IgD-negative memory B cell (primary cell): ENCODE measurements around the gene CCSER1. TPM values are rescaled to one million over a fixed set of nuclear protein-coding genes. Genes with fewer than 3 reads are reported as not detected.

Experiments
- H3K27ac Mint-ChIP-seq, 3 donors: one replicate each; pipeline ENCODE4 v1.8.0; 2020 to 2022; ENCODE audit warnings: mild to moderate bottlenecking in 3 of 3, mixed read lengths in 3 of 3, moderate library complexity in 1 of 3
- H3K27me3 Mint-ChIP-seq: one replicate; pipeline ENCODE4 v1.8.0; 2021; ENCODE audit warnings: mixed read lengths
- H3K36me3 Mint-ChIP-seq: one replicate; pipeline ENCODE4 v1.8.0; 2020; ENCODE audit warnings: mild to moderate bottlenecking, mixed read lengths
- H3K4me1 Mint-ChIP-seq, 3 donors: one replicate each; pipeline ENCODE4 v1.8.0; 2020 to 2022; ENCODE audit warnings: mixed read lengths in 3 of 3, mild to moderate bottlenecking in 1 of 3
- H3K4me3 Mint-ChIP-seq, 4 donors: one replicate each; pipeline ENCODE4 v1.8.0; 2020 to 2022; ENCODE audit warnings: mild to moderate bottlenecking in 4 of 4, mixed read lengths in 4 of 4, moderate library complexity in 3 of 4
- H3K9me3 Mint-ChIP-seq, 3 donors: one replicate each; pipeline ENCODE4 v1.8.0; 2020 to 2021; ENCODE audit warnings: mixed read lengths in 3 of 3, mild to moderate bottlenecking in 1 of 3
- polyA plus RNA-seq: library from polyadenylated mRNA; unstranded; fragments of 300-500 nt; fragmentation: Illumina TruSeq; gene quantifications from one replicate; pipeline ENCODE4 v1.2.3, GENCODE V29; 2021

Gene CCSER1
- polyA plus RNA-seq, 1 donor from 2014 or later = 4.7 TPM

DNA sequence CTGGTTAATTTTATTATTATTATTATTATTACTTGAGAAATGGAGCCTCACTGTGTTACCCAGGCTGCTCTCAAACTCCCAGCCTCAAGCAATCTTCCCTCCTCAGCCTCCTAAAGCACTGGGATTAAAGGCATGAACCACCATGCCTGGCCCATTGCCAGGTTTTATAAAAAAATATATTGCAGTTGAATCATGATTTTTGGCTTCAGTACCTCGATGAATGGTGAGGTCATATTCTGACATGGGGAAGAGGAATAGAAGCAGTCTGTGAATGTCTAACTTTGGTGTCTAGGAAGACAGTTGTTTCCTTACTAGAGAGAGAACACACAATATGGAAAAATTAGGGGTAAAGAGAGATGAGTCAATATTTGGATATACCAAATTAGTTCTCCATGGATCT is 32.0 kb downstream of the CCSER1 start:
- no peak overlapping the region for H3K4me3 Mint-ChIP-seq
- H3K27ac Mint-ChIP-seq = no peak overlapping the region
- peaks cover 1 to 17% (median 14%) of the 10 kb centered on the region in 3 donors for H3K4me1 Mint-ChIP-seq
- peaks cover 2% of the 10 kb centered on the region for H3K36me3 Mint-ChIP-seq
- H3K27me3 Mint-ChIP-seq = no peaks in the 10 kb centered on the region
- H3K9me3 Mint-ChIP-seq = peaks cover 0 to under 1% (median 0%) of the 10 kb centered on the region in 3 donors

DNA sequence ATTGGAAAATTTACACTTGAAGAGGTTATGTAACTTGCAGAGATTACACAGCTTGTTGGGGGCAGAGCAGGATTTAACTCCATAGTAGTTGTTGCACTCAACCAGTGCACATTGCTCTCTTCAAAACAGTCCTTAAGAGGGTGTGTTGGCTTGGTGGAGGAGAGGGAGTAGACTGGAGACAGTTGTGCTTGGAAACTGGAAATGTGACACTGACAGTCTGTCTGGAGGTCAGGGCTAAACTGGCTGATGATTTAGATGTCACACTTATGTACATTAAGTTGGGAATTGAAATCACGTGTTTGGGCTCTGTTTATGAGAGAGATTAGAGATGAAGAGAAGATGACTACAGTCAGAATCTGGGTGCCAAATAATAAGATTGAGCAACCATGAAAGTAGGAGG is 32.9 kb downstream of the CCSER1 start:
- Mint-ChIP-seq H3K27ac (no peak overlapping the region), H3K9me3 (no peaks in the 10 kb centered on the region), H3K4me1 (peaks cover 1 to 18% (median 17%) of the 10 kb centered on the region in 3 donors), H3K4me3 (no peak overlapping the region), H3K36me3 (peaks cover 2% of the 10 kb centered on the region), H3K27me3 (no peaks in the 10 kb centered on the region)

DNA sequence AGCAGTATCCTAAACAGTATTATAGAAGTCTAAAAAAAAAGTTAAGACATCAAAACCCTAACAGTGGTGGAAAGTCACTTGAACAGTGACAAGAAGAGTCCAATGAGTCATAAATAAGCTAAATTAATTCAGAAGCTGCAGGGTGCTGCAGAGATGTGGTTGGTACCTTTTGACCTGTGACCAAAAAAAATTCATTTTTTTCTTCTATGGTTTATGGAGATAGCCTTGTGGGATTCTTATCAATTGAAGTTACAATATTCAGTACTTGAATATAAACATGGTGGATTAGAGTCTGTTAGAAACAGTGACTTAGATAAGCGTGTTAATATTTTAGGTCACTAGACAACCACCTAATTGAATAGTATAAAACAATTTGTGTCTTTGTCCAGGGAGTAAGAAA is 35.4 kb downstream of the CCSER1 start:
- H3K4me3 Mint-ChIP-seq = no peak overlapping the region
- no peaks in the 10 kb centered on the region for H3K27me3 Mint-ChIP-seq
- no peak overlapping the region for H3K27ac Mint-ChIP-seq
- H3K9me3 Mint-ChIP-seq = no peaks in the 10 kb centered on the region
- no peaks in the 10 kb centered on the region for H3K36me3 Mint-ChIP-seq
- peaks cover 1 to 22% (median 21%) of the 10 kb centered on the region in 3 donors for H3K4me1 Mint-ChIP-seq

DNA sequence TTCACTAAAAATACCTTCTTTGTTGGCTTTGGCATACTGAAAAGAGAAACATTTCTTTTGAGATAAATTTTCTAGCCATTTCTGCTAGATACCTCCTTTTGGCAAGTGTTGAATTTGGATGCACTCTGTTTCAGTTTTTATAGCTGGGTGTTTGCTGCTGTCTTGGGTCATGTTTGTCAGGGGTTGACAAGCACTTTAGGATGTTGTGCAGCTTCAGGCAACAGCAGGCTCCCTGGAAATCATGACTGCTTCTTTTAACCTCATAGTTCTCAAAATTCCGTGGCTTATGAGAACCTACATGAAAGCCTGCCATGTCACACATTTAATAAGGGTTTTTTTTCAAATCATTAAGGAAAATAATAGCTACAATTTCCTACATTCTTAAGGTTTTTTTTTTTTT is 36.7 kb downstream of the CCSER1 start:
- no peak overlapping the region for H3K27ac Mint-ChIP-seq
- H3K4me3 Mint-ChIP-seq = no peak overlapping the region
- H3K9me3 Mint-ChIP-seq = no peaks in the 10 kb centered on the region
- no peaks in the 10 kb centered on the region for H3K36me3 Mint-ChIP-seq
- H3K27me3 Mint-ChIP-seq = no peaks in the 10 kb centered on the region
- peaks cover under 1 to 22% (median 21%) of the 10 kb centered on the region in 3 donors for H3K4me1 Mint-ChIP-seq

DNA sequence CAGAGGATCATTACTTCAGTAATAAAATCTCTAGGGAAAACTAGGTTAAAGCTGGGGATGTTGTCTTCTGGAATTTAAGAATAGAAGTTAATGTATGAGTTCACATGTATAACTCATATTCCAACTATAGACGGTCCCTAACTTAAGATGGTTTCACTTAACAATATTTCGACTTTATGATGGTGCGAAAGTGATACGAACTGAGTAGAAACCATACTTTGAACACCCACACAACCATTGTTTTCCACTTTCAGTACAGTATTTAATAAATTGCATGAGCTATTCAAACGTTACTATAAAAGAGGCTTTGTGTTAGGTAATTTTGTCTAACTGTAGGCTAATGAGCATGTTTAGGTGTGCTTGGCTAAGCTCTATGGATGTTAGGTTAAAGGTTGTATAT is 38.7 kb downstream of the CCSER1 start:
- H3K27me3 Mint-ChIP-seq = no peaks in the 10 kb centered on the region
- H3K9me3 Mint-ChIP-seq = peaks cover 1 to 3% (median 1%) of the 10 kb centered on the region in 3 donors
- no peaks in the 10 kb centered on the region for H3K36me3 Mint-ChIP-seq
- H3K27ac Mint-ChIP-seq = no peak overlapping the region
- peaks cover 0 to 11% (median 10%) of the 10 kb centered on the region in 3 donors for H3K4me1 Mint-ChIP-seq
- no peak overlapping the region for H3K4me3 Mint-ChIP-seq

DNA sequence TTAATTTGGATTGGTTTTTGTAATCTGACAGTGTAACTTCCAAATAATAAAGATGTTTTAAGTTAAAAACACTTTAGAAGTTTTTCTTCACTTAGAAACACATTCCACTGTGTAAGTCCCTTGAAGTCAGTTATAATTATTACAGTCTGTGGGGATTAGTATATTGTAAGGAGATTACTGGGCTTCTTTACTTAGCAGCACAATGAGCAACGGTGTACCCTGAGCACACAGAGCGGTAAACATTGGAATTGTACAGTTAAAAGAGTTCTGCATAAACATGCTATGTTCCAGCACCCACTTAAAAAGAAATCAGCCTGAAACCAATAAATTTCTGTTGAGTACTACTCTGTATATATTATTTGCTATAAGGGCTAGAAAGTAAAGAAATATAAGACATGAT is 44.3 kb downstream of the CCSER1 start:
- peaks cover 1 to 3% (median 1%) of the 10 kb centered on the region in 3 donors for H3K9me3 Mint-ChIP-seq
- H3K27me3 Mint-ChIP-seq = no peaks in the 10 kb centered on the region
- H3K27ac Mint-ChIP-seq = no peak overlapping the region
- H3K4me3 Mint-ChIP-seq = no peak overlapping the region
- H3K4me1 Mint-ChIP-seq = peaks cover 0 to 1% (median 0%) of the 10 kb centered on the region in 3 donors
- no peaks in the 10 kb centered on the region for H3K36me3 Mint-ChIP-seq

DNA sequence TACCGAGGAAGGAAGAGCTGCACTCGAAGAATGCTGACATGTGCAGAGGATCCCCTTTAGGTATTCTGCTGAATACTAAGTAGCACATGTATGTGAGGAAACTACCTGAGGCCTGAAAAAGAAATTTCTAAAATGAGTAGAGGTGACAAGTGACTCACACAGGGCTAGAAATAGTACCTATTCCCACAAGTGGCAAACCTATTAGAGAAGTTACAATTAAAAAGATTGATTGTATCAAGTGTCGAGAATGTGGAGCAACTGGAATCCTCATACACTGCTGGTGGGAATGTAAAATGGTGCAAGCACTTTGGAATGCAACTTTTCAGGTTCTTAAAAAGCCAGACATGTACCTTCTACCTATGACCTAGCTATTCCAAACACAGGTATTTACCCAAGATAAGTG is 47.4 kb downstream of the CCSER1 start:
- Mint-ChIP-seq H3K36me3 (no peaks in the 10 kb centered on the region), H3K9me3 (peaks cover under 1 to 3% (median 1%) of the 10 kb centered on the region in 3 donors), H3K4me1 (peaks cover 0 to 1% (median 0%) of the 10 kb centered on the region in 3 donors), H3K27ac (no peak overlapping the region), H3K4me3 (no peak overlapping the region), H3K27me3 (no peaks in the 10 kb centered on the region)

DNA sequence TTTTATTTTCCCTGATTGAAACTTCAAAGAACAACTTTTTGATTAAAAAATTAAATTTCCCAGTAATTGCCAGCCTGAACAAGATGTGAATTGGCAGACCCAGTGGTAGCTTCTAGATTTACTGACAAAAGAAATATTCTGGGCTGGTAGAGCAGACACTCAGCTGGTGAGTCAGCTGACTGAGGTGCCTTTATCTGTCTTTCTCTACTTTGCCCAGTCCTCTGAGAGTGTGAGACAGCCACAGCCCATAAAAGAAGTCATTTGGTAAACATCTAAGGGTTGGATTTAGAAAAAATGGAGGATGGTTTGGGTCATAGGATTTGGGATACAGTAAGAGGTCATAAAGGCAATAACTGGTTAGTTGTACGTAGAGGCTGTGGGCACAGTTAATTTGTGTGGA is 54.5 kb downstream of the CCSER1 start:
- no peaks in the 10 kb centered on the region for H3K27me3 Mint-ChIP-seq
- H3K27ac Mint-ChIP-seq = no peak overlapping the region
- no peaks in the 10 kb centered on the region for H3K9me3 Mint-ChIP-seq
- peaks cover 0 to 4% (median 4%) of the 10 kb centered on the region in 3 donors for H3K4me1 Mint-ChIP-seq
- H3K36me3 Mint-ChIP-seq = no peaks in the 10 kb centered on the region
- H3K4me3 Mint-ChIP-seq = no peak overlapping the region

DNA sequence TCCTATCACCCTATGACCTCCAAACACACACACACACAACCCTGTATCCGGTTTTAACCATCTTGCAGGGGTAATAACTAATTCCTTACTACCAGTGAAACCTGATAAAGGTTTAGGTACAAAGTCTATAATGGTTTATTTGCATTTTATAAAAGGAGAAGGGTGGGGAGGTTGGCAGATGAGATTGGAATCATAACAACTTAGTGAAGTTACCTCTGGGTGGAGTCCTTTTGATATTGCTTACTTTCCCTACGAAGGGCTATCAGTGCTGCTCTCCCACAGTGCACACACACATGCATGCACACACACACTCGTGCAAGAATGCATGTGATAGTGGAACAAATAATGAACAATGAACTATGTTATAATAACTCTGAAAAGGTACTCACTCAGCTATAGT is 56.1 kb downstream of the CCSER1 start:
- Mint-ChIP-seq H3K27me3 (no peaks in the 10 kb centered on the region), H3K4me1 (peaks cover 0 to 9% (median 4%) of the 10 kb centered on the region in 3 donors), H3K4me3 (peak overlapping the region in 1 of 4 donors; percentile 47), H3K27ac (no peak overlapping the region), H3K36me3 (no peaks in the 10 kb centered on the region), H3K9me3 (no peaks in the 10 kb centered on the region)

DNA sequence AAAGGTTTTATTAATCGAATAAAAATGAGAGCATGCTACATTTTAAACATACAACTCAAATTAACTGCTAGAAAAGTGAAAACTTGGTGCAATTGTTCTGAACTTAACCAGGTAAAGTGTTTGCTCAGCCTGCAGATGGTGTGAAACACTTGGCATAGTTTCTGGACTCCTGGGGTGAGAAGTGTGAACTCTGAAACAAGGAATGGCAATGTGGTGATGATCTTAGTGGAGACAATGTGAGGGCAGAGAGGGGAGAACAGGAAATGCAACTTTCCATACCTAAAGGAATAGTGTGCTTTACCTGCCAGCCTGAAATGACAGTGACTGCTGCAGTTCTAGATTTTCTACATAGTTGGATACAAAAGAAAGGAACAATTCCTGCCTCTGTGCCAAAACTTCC is 57.4 kb downstream of the CCSER1 start:
- Mint-ChIP-seq H3K9me3 (no peaks in the 10 kb centered on the region), H3K27ac (no peak overlapping the region), H3K27me3 (no peaks in the 10 kb centered on the region), H3K36me3 (no peaks in the 10 kb centered on the region), H3K4me3 (no peak overlapping the region), H3K4me1 (peaks cover 0 to 9% (median 4%) of the 10 kb centered on the region in 3 donors)

DNA sequence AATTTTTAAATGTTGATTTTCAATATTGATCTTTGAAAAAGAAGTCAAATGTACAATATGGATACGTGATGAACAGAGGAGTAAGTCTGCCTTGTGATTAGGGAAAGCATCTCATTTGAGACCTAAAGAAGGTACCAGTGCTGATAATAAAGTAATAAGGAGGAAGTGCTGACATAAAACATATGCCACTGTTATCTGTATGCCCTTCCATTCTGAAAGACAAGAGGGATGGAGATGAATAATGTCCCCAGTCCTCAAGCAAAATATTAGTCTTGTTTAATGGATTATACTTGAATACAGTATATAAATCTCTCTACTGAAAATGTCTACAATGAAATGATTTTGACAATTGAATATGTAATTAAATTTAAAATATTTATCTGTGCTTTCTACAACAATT is 58.2 kb downstream of the CCSER1 start:
- Mint-ChIP-seq H3K36me3 (no peaks in the 10 kb centered on the region), H3K9me3 (no peaks in the 10 kb centered on the region), H3K4me3 (no peak overlapping the region), H3K4me1 (peaks cover 0 to 9% (median 4%) of the 10 kb centered on the region in 3 donors), H3K27me3 (no peaks in the 10 kb centered on the region), H3K27ac (no peak overlapping the region)

DNA sequence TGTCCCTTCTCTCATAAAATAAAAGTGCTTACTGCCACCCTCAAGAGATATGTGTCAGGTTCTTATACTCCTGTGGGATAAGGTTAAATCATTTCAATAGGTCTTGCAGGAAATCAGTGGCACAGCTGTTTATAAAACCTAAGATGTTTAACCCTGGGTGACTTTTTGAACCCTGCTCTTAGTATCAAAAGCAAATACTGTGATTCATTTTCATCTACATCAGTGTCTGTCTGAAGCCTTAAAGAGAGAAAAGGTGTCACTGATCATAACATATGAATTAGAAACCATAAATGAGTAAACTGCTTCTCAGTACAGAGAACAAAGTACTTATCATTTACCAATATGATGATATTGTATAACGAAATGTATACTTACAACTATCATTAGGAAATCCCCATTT is 59.0 kb downstream of the CCSER1 start:
- Mint-ChIP-seq H3K27me3 (no peaks in the 10 kb centered on the region), H3K9me3 (no peaks in the 10 kb centered on the region), H3K27ac (no peak overlapping the region), H3K36me3 (no peaks in the 10 kb centered on the region), H3K4me1 (peaks cover 0 to 9% (median 4%) of the 10 kb centered on the region in 3 donors), H3K4me3 (no peak overlapping the region)

DNA sequence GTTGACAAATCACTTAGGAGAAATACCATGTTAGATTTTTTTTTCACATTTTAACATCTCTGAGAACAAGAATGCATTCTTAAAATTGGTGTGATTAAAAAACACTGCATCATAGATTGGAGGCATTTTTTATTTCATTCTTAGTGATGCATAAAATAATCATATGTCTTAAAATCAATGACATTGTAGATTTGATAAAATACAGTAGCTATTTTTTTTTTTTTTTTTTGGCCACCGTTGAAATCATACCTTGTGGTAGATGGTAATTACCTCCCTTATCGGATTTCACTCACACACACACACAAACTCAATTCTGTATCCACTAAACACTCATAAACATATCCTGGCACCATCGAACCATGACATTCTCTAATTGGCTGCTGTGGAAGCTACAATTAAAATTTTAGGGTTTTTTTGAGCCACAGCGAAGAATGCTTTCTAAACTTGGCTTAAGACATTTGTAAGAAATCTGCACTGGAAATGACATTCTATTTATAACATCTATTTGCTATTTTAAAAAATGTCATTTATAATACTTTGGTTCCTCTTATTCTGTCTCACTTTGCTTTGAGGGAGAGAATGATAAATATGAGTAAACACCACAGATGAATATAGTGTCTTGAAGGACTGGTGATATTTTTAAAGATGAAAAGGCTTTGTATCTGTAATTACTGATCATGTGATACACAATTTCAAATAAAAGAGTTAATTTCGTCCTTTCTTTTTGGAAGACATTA is 60.1 kb downstream of the CCSER1 start:
- H3K4me3 Mint-ChIP-seq = no peak overlapping the region
- H3K4me1 Mint-ChIP-seq = peaks cover 0 to 9% (median 4%) of the 10 kb centered on the region in 3 donors
- no peaks in the 10 kb centered on the region for H3K36me3 Mint-ChIP-seq
- H3K9me3 Mint-ChIP-seq = no peaks in the 10 kb centered on the region
- H3K27me3 Mint-ChIP-seq = no peaks in the 10 kb centered on the region
- no peak overlapping the region for H3K27ac Mint-ChIP-seq

DNA sequence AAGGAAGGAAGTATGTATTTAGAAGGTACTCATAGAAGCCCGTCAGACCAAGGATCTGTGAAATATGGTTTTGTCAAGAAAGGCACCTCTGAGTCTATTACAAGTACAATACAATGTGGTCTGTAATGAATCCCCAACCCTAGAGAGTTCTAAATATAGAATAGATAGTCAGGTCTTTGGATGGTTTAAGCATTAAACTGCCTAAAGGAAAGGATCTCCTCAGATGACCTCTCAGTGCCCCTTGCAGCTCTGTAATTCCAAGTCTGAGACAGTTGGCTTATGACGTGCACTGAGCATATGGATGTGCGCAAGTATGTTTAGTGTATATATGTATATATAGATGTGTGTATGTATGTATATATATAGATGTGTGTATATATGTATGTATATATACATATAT is 62.0 kb downstream of the CCSER1 start:
- Mint-ChIP-seq H3K36me3 (peaks cover 2% of the 10 kb centered on the region), H3K27me3 (no peaks in the 10 kb centered on the region), H3K4me3 (no peak overlapping the region), H3K27ac (no peak overlapping the region), H3K4me1 (peaks cover 0 to 9% (median under 1%) of the 10 kb centered on the region in 3 donors), H3K9me3 (no peaks in the 10 kb centered on the region)

DNA sequence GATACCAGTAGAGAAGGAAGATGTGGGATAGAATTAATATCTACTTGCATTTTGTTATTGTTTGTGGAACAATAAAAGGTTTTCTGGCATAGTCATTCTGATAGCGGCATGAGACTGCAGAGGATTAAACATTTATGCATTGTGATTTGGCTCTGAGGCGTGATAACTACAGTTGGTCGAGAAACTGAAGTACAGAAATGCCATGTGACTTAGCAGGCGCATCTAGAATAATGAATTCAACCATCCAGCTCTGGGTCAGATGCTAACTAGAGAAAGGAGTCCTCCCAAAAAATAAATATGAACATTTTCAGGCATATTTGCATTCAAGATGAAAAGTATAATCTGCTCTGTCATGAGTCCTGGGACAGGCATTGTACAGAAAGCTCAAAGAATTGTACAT is 62.8 kb downstream of the CCSER1 start:
- H3K27ac Mint-ChIP-seq = no peak overlapping the region
- H3K4me1 Mint-ChIP-seq = peaks cover 0 to 6% (median 0%) of the 10 kb centered on the region in 3 donors
- peaks cover 2% of the 10 kb centered on the region for H3K36me3 Mint-ChIP-seq
- no peaks in the 10 kb centered on the region for H3K27me3 Mint-ChIP-seq
- no peak overlapping the region for H3K4me3 Mint-ChIP-seq
- H3K9me3 Mint-ChIP-seq = no peaks in the 10 kb centered on the region

DNA sequence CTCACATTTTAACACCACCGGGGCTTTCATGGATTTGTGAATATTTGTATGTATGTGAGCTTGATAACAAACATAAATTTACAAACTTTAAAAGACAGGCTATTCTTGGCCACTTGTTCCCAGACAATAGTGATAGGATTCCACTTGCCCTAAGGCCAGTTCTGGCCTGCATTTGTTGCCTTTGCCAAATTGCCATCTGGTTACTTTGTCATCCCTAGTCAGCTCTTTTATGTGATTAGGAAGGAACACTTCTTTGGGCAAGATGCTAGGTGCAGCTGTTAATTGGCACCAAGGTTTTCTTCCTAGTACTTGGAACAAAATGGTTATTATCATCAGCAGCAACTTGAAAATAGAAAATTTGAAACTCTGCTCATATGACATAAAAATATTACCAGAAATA is 63.3 kb downstream of the CCSER1 start:
- Mint-ChIP-seq H3K27me3 (no peaks in the 10 kb centered on the region), H3K27ac (no peak overlapping the region), H3K4me1 (peaks cover 0 to 6% (median 0%) of the 10 kb centered on the region in 3 donors), H3K4me3 (no peak overlapping the region), H3K9me3 (no peaks in the 10 kb centered on the region), H3K36me3 (peaks cover 2% of the 10 kb centered on the region)
